Globus pallidus (tissue), 1 donor: ENCODE results near the gene CTNNB1.
A peak's percentile ranks its signal among the peaks of the same experiment; 100 is the strongest.

ENCODE experiments used
- DNase-seq: peaks from one replicate; pipeline ENCODE4 v3.0.0-alpha.2; 2015; ENCODE audit warnings: low spot score

Gene CTNNB1

GRCh38 chr3:41198950-41199865 is at the start of gene CTNNB1:
Gene CTNNB1, plus strand, starts transcription at chr3:41199505. Its CDS starts 24,564 bp downstream, at chr3:41224069.
- peak; percentile 90 for DNase-seq

GRCh38 chr3:41155834-41156233 is 43.5 kb upstream of the CTNNB1 start:
- no peak for DNase-seq

GRCh38 chr3:41158947-41159346 is 40.4 kb upstream of the CTNNB1 start:
- DNase-seq = no peak

- DNase-seq = no peak
These were observed 39.6 kb upstream of the CTNNB1 start for GRCh38 chr3:41159588-41160189.

GRCh38 chr3:41162541-41162940 is 36.8 kb upstream of the CTNNB1 start:
- DNase-seq = no peak

GRCh38 chr3:41163006-41163405 is 36.3 kb upstream of the CTNNB1 start:
- no peak for DNase-seq

- no peak for DNase-seq
These were observed 35.9 kb upstream of the CTNNB1 start for GRCh38 chr3:41163421-41163820.

GRCh38 chr3:41164777-41165176 is 34.5 kb upstream of the CTNNB1 start:
- DNase-seq = no peak

- DNase-seq = no peak
These were observed 31.4 kb upstream of the CTNNB1 start for GRCh38 chr3:41167722-41168497.

- no peak for DNase-seq
These were observed 30.3 kb upstream of the CTNNB1 start for GRCh38 chr3:41169023-41169422.

GRCh38 chr3:41173926-41174885 is 25.1 kb upstream of the CTNNB1 start:
- no peak for DNase-seq

- DNase-seq = no peak
These were observed 23.9 kb upstream of the CTNNB1 start for GRCh38 chr3:41175365-41175764.

- DNase-seq = no peak
These were observed 22.7 kb upstream of the CTNNB1 start for GRCh38 chr3:41176596-41176995.

GRCh38 chr3:41178576-41178975 is 20.7 kb upstream of the CTNNB1 start:
- DNase-seq = no peak

GRCh38 chr3:41180396-41180795 is 18.9 kb upstream of the CTNNB1 start:
- DNase-seq = no peak

- DNase-seq = no peak
These were observed 16.7 kb upstream of the CTNNB1 start for GRCh38 chr3:41182504-41183059.

GRCh38 chr3:41184394-41184793 is 14.9 kb upstream of the CTNNB1 start:
- no peak for DNase-seq

GRCh38 chr3:41186297-41186696 is 13.0 kb upstream of the CTNNB1 start:
- no peak for DNase-seq

GRCh38 chr3:41188306-41188705 is 11.0 kb upstream of the CTNNB1 start:
- no peak for DNase-seq

GRCh38 chr3:41190509-41191284 is 8.6 kb upstream of the CTNNB1 start:
- no peak for DNase-seq
